Fibroblast of the aortic adventitia (primary cell): Measurements from ENCODE around the gene ATP13A2. TPM values are rescaled to one million over a fixed set of nuclear protein-coding genes. Genes with fewer than 3 reads are reported as not detected.

Experiments used
- DNase-seq: peaks from one replicate; pipeline ENCODE4 v3.0.0-alpha.2; 2010; ENCODE audit warnings: low read depth
- H3K4me3 ChIP-seq: 2 replicates; pipeline ENCODE4 v1.5.1; 2011; ENCODE audit warnings: low read depth, mild to moderate bottlenecking, control low read depth, low read length, moderate library complexity
- CTCF ChIP-seq: IDR thresholded peaks from 2 replicates; pipeline ENCODE4 v1.5.1; 2011; ENCODE audit warnings: mild to moderate bottlenecking, low read length, control low read depth, inconsistent platforms; ENCODE audit not compliant: insufficient read depth
- total RNA-seq: library from RNA; depleted of rRNA; stranded (reverse); fragments of >200 nt; gene quantifications from 2 replicates; pipeline ENCODE4 v1.2.3, GENCODE V29; 2012; ENCODE audit warnings: low replicate concordance

ATP13A2 gene
- total RNA-seq, 1 donor: 18.4 TPM

- H3K4me3 ChIP-seq: no peak overlapping the region
- DNase-seq: peak; percentile 41
- TF ChIP-seq CTCF: no peak
These were observed 13.1 kb downstream of the ATP13A2 start for GRCh38 chr1:16998589-16998988.

GRCh38 chr1:16996845-16997244 lies 14.9 kb downstream of the ATP13A2 start:
- no peak for TF ChIP-seq CTCF
- no peak overlapping the region for H3K4me3 ChIP-seq
- DNase-seq: no peak

GRCh38 chr1:16993521-16994038 lies 18.1 kb downstream of the ATP13A2 start:
- DNase-seq: no peak
- TF ChIP-seq CTCF: no peak
- H3K4me3 ChIP-seq: no peak overlapping the region

- DNase-seq: no peak
- no peak overlapping the region for H3K4me3 ChIP-seq
- no peak for TF ChIP-seq CTCF
These were observed 19.1 kb downstream of the ATP13A2 start for GRCh38 chr1:16992675-16993074.

- DNase-seq: no peak
- H3K4me3 ChIP-seq: no peak overlapping the region
- TF ChIP-seq CTCF: no peak
These were observed 19.6 kb downstream of the ATP13A2 start for GRCh38 chr1:16992102-16992501.

GRCh38 chr1:16991571-16991970 lies 20.2 kb downstream of the ATP13A2 start:
- H3K4me3 ChIP-seq: no peak overlapping the region
- TF ChIP-seq CTCF: no peak
- DNase-seq: no peak
